HUES48 (cell line): ENCODE data around the gene PTCD2.
"Not testable (repeated sequence)": the region's sequence is repeated elsewhere in the genome, so short reads cannot be mapped to it uniquely, and the experiment has no call there.

Experiments
- H3K27ac ChIP-seq: one replicate; pipeline ENCODE4 v1.7.0; 2013; ENCODE audit warnings: low read depth, low read length, inconsistent platforms
- H3K27me3 ChIP-seq: 2 replicates; pipeline ENCODE4 v1.6.1; 2013; ENCODE audit warnings: mild to moderate bottlenecking, low read length; ENCODE audit not compliant: control insufficient read depth, insufficient read depth
- H3K36me3 ChIP-seq: 2 replicates; pipeline ENCODE4 v1.6.1; 2013; ENCODE audit warnings: low read length; ENCODE audit not compliant: control insufficient read depth, insufficient read depth
- H3K4me1 ChIP-seq: 2 replicates; pipeline ENCODE4 v1.6.1; 2013; ENCODE audit warnings: mild to moderate bottlenecking, low read length; ENCODE audit not compliant: control insufficient read depth, insufficient read depth
- H3K4me3 ChIP-seq: 2 replicates; pipeline ENCODE4 v1.5.1; 2013; ENCODE audit warnings: mild to moderate bottlenecking, low read depth, low read length
- H3K9ac ChIP-seq: 2 replicates; pipeline ENCODE4 v1.6.1; 2013; ENCODE audit warnings: mild to moderate bottlenecking, low read depth, low read length, moderate library complexity
- H3K9me3 ChIP-seq: 2 replicates; pipeline ENCODE4 v1.6.1; 2013; ENCODE audit warnings: low read length; ENCODE audit not compliant: control insufficient read depth, insufficient read depth

Gene PTCD2

GRCh38 chr5:72296256-72296655, 23.9 kb upstream of the PTCD2 start:
- Histone ChIP-seq H3K4me3 (no peak overlapping the region), H3K27ac (no peak overlapping the region), H3K9ac (no peak overlapping the region), H3K9me3 (no peaks in the 10 kb centered on the region), H3K4me1 (peaks cover 20% of the 10 kb centered on the region), H3K36me3 (peaks cover 60% of the 10 kb centered on the region), H3K27me3 (no peaks in the 10 kb centered on the region)

DNA sequence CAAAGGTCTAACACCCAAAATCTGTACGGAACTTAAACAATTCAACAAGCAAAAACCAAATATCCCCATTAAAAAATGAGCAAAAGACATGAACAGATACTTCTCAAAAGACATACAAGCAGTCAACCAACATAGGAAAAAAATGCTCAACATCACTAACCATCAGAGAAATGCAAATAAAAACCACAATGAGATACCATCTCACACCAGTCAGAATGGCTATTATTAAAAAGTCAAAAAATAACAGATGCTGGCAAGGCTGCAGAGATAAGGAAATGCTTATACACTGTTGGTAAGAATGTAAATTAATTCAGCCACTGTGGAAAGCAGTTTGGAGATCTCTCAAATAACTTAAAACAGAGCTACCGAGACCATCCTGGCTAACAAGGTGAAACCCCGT, 22.0 kb upstream of the PTCD2 start:
- peaks cover 29% of the 10 kb centered on the region for H3K4me1 ChIP-seq

GRCh38 chr5:72298711-72299110, 21.5 kb upstream of the PTCD2 start:
- no peaks in the 10 kb centered on the region for H3K27me3 ChIP-seq
- H3K9me3 ChIP-seq = no peaks in the 10 kb centered on the region
- no peak overlapping the region for H3K9ac ChIP-seq
- H3K27ac ChIP-seq = no peak overlapping the region
- H3K4me3 ChIP-seq = no peak overlapping the region
- H3K36me3 ChIP-seq = peaks cover 43% of the 10 kb centered on the region
- peaks cover 30% of the 10 kb centered on the region for H3K4me1 ChIP-seq

More for the DNA sequence above, 22.0 kb upstream of the PTCD2 start:
- H3K27me3 ChIP-seq, H3K27ac ChIP-seq, H3K9ac ChIP-seq, H3K9me3 ChIP-seq, H3K4me3 ChIP-seq: not testable (repeated sequence)
- H3K36me3 ChIP-seq = peaks cover 48% of the 10 kb centered on the region

DNA sequence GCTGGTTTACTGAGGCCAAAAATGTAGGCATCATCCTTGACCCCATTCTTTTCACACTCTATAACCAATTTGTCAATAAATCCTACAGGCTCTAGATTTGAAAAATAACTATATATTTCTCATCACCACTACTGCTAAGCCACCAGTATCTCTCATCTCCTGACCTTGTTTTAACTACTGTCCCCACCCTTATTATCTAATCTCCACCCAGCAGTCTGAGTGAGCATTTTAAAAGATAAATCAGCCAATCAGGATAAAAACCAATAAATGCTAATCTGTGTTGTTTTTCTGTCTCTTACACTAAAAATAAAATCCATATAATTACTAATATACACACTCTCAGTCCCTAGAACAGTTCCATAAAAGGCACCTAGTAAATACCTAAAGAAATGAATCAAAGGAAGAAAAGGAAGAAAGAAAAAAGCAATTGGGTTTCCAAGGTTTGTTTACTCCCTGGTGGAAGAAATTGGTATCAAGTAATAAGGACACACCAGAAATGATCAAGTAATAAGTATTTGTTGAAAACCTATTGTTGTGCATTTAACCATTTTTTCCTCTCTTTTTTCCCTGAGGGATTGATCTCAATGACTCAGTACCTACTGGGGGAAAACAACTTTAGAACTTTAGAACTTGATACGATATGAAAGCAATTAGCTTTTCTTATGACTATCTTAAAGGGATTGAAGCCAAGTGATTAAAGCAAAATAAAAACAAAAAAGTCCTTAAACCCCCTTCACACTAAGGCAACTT, 19.4 kb upstream of the PTCD2 start:
- Histone ChIP-seq H3K4me1 (peaks cover 42% of the 10 kb centered on the region), H3K9me3 (no peaks in the 10 kb centered on the region), H3K27ac (no peak overlapping the region), H3K27me3 (no peaks in the 10 kb centered on the region), H3K9ac (no peak overlapping the region), H3K36me3 (peaks cover 22% of the 10 kb centered on the region), H3K4me3 (no peak overlapping the region)

GRCh38 chr5:72301557-72301956, 18.6 kb upstream of the PTCD2 start:
- Histone ChIP-seq H3K4me3 (peak overlapping the region; percentile 31; the same call in 1 of the 2 replicates), H3K27ac (peak overlapping the region; percentile 81), H3K4me1 (peaks cover 49% of the 10 kb centered on the region)

GRCh38 chr5:72302171-72302570, 18.0 kb upstream of the PTCD2 start:
- H3K9me3 ChIP-seq = no peaks in the 10 kb centered on the region
- H3K36me3 ChIP-seq = peaks cover 9% of the 10 kb centered on the region
- peaks cover 49% of the 10 kb centered on the region for H3K4me1 ChIP-seq
- peak overlapping the region; percentile 81 for H3K27ac ChIP-seq
- H3K9ac ChIP-seq = peak overlapping the region; percentile 15; the same call in 1 of the 2 replicates
- peak overlapping the region; percentile 31 for H3K4me3 ChIP-seq
- H3K27me3 ChIP-seq = no peaks in the 10 kb centered on the region

More at GRCh38 chr5:72301557-72301956, 18.6 kb upstream of the PTCD2 start:
- Histone ChIP-seq H3K36me3 (peaks cover 15% of the 10 kb centered on the region), H3K27me3 (no peaks in the 10 kb centered on the region), H3K9me3 (no peaks in the 10 kb centered on the region), H3K9ac (peak overlapping the region; percentile 15; the same call in 1 of the 2 replicates)

DNA sequence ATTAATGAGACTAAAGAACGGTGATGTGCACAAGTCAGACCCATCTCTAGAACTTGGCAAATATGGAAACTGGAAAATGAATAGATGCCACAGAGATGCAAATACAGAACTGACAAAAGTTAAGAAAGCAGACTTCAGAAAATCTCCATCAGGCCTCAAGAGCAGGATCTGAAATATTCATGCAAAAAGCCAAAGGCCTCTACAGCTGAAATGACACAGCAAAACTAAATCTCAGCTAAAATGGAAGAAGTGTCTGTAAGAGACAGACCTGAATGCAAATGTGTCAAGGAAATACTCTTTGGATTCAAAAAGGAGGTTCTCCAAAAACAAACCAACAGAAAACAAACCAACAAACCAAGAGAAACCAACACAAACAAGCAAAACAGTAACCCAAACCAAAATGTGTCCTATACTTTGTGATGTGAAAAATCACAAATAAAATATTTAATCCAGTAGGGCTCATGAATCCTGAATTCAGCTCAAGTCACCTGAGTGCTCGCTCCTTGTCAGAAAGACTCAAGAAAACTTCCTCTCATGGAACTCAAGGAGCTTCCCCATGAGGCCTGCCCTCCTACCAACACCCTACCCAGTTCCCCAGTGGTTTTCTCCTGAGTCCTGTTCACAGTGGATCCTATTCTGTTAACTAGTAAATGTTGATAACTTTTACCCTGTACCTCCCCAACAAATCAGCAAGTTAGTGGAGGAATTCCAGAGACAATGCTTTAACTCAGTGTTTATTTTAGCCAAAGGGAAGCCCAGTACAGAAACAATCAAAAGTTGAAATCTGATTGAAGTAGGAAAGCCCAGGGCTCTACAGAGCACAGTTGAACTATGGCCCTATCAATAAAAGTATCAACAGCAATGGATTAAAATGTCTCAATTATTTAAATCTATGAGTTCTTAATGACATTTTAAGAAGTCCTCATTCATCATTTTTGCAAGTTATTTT, 14.7 kb upstream of the PTCD2 start:
- peaks cover 54% of the 10 kb centered on the region for H3K4me1 ChIP-seq
- H3K4me3 ChIP-seq = no peak overlapping the region
- H3K9me3 ChIP-seq = no peaks in the 10 kb centered on the region
- H3K9ac ChIP-seq = no peak overlapping the region
- H3K36me3 ChIP-seq = peaks cover 14% of the 10 kb centered on the region
- H3K27me3 ChIP-seq = no peaks in the 10 kb centered on the region
- peak overlapping the region; percentile 44 for H3K27ac ChIP-seq

DNA sequence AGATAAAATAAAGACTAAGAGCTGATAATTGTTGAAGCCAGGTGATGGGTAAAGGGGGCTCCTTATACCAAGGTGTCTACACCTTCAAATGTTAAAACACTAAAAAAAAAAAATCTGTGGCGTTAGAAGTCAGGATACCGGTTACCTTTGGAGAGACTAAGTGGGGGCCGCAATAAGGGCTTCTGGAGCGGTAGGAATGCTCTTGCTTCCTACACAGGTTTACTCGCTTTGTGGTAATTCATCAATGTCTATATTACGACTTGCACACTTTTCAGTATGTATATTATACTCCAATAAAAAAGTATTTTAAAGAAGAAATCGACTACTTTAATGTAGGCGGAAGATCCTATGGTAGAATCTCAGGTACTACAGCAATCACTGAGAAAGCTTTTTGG, 12.6 kb upstream of the PTCD2 start:
- no peaks in the 10 kb centered on the region for H3K27me3 ChIP-seq
- peaks cover 35% of the 10 kb centered on the region for H3K4me1 ChIP-seq
- peak overlapping the region; percentile 92 for H3K9ac ChIP-seq
- peak overlapping the region; percentile 94 for H3K4me3 ChIP-seq
- peak overlapping the region; percentile 96 for H3K27ac ChIP-seq
- peaks cover 35% of the 10 kb centered on the region for H3K36me3 ChIP-seq
- H3K9me3 ChIP-seq = no peaks in the 10 kb centered on the region

DNA sequence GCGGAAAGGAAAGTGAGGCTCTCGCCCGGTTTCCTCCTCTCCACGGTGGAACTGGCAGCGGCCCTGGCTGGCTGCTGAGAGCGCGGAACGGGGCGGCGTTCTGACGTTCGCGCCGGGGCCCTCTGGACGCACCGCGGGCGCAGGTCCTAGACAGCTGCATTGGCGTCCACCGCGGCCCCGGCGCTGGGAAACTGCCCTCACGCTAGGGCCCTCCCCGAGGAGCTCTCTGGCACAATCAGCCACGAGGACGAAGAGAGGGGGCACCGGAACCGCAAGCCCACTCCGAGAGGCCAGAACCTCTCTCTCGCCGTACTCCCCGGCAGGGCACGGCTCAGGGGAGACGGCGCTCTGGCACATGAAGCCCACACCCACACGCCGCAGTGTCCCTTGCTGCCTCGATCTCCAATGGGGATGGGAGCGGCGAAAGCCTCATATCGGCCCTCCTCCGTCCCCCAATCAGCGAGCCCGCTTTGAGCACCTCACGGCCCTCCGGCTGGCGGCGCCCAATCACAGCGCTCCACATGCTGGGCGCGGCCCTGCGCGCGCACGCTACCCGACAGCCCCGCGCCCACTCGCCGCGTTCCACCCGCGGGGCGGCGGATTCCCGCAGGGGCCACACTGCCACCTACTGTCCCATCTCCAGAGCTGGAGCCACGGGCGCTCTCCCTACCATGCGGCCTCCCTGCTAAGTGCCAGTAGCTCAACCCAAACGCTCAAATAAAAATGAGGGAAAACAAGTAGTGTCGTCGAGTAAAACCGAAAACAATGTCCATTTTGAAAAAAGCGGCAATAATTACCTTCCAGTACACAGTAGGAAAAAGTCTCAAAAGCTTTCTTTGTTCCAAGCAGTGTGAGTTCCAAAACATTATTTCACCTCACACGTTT, 12.0 kb upstream of the PTCD2 start:
- Histone ChIP-seq H3K9ac (peak overlapping the region; percentile 92), H3K36me3 (peaks cover 41% of the 10 kb centered on the region), H3K27me3 (no peaks in the 10 kb centered on the region), H3K9me3 (no peaks in the 10 kb centered on the region), H3K27ac (peak overlapping the region; percentile 96), H3K4me3 (peak overlapping the region; percentile 94), H3K4me1 (peaks cover 28% of the 10 kb centered on the region)

- H3K27ac ChIP-seq = peak overlapping the region; percentile 96
- H3K4me3 ChIP-seq = peak overlapping the region; percentile 94
- peak overlapping the region; percentile 92 for H3K9ac ChIP-seq
- H3K36me3 ChIP-seq = peaks cover 47% of the 10 kb centered on the region
- H3K4me1 ChIP-seq = peaks cover 28% of the 10 kb centered on the region
- H3K27me3 ChIP-seq = no peaks in the 10 kb centered on the region
- no peaks in the 10 kb centered on the region for H3K9me3 ChIP-seq
Measured at GRCh38 chr5:72308853-72309191, 11.4 kb upstream of the PTCD2 start.
